HG03139 (cell line): ENCODE data around the gene CADPS.
A peak's percentile ranks its signal among the peaks of the same experiment; 100 is the strongest.

Source experiments
- ATAC-seq: cut with Tn5 transposase; IDR thresholded peaks from one replicate; pipeline ENCODE4 v1.9.1; 2021; ENCODE audit not compliant: unreplicated experiment

Gene CADPS

DNA sequence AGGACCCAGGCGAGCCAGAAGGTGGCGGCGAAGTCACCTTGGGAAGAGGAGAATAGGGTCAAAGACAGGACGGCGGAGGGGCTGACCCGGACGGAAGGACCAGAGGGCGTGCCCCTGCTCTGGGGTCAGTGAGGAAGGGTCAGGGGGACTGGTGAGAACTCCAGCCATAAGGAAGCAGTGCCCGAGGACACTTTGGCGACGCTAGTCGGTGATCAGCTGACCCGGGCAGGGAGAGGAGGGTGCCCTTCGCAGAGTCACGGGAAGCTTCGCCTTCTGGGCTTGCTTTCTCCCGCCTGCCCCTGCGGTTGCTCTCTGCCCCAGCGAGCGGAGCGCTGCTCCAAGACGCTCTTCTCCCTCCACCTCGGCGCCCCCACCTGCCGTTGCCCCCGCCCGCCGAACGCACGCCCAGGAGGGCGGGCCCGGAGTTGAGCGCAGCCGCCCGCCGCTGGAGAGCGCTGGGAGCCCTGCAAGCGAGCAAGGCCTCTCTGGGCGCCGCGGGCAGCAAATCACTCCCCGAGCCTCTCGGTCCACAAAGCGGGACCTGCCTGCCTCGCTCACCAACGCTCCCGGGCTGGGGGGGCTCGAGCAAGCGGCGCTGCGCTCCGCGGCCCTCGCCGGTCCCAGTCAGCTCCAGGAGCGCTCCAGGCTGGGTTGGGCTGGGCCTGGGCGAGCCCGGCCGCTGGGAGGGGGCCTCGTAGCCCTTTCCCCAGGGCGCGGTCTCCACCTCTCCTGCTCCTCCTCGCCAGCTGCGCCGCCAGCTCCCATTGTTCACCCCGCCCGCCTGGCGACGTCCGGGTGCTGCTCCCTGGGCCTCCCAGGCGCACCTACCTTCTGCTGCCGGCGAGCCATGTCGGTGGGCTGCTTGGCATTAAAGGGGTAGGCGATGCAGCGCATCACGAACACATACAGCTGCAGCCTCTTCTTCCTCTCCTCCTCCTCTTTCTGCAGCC is 1.2 kb downstream of the CADPS start:
- no peak for ATAC-seq

DNA sequence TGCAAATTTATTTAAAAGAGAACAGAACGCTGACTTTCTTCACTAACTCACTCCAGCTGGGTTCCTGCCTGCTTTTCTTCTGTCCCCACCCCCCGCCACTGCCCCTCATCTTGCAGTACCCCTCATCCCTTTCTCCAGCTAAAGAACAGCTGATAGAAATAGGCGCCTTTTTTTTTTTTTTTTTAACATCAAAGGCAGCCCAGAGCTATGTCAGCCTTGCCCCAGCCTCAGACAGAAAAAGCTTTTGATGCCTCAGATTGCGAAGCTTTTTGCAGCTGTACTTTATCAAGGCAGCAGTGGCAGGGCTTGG is 1.8 kb downstream of the CADPS start:
- ATAC-seq = no peak

DNA sequence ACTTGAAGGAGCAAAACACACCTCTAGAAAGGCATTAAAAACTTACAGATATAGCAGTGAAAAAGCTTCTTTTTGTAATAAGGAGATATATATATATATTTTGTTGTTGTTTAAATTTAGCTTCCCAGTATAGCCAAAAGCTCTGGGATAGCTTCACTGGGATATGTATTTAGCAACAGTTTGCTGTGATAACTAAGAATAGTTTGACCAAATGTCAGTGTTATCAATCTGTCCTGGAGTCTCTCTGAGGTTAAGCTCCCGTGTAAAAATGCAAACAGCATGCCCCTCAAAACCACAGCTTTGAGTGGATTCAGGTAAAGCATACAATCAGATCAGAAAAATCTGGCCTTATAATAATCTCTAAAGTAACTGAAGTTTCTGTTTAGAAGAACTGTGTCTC is 2.9 kb downstream of the CADPS start:
- no peak for ATAC-seq

DNA sequence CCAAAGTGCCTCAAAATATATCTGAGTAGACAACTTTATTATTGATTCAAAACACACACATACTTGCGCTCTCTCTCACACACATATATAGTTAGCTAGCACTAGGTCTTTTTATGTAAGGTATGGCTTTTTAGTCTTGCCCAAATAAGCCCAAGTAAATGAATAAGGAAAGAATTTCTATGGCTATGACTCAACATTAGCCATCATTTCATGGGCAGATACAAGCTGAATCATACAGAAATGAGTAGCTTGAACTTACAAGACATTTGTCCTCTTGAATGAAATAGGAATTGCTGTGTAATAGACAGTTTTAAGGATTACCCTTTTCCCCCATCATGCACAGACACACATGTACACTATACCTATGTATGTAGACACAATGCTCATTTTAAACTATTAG is 4.9 kb downstream of the CADPS start:
- ATAC-seq = no peak

DNA sequence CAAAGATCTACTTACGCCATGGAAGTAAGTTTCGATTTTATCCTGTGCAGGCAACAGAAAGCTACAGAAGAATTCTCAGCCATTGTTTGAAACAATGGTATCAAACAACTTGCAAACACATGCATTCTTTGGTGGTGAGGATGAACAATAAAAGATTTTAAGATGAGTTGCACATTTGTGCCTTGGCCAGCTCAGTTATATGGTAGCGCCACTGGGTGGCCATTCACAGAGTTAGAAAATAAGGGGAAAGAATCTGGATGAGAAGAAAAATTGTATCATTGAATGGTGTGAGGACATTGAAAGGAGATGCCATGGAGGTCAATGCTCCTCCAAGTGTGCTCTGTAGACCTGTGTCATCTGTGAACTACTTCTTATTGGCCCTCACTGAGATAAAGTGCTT is 11.6 kb downstream of the CADPS start:
- ATAC-seq = no peak

DNA sequence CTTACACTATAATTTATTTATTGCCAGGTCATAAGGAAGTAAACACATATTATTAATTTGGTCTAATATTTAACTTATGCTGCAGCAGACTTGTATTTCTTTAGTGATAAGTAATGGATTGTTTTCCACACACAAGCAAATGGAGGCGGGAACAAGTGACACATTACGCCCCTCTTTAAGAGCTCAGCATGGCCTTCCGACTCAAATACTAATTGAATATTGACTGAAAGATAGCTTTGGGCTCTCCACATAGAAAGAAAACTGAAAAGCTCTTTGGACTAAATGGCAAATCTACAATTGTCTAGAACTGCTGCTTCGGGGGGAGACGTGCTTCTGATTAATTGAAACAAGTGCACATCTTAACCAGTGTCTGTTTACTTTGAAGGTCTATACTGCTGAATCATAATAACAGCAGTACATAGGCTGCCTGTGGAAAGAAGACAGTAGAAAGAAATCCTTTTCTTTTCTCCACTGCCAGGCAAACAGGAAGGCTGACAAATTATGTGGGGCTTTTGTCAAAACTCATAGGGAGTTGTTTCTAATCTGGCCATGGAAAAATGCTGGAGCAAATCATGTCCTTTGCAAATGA is 15.9 kb downstream of the CADPS start:
- no peak for ATAC-seq

DNA sequence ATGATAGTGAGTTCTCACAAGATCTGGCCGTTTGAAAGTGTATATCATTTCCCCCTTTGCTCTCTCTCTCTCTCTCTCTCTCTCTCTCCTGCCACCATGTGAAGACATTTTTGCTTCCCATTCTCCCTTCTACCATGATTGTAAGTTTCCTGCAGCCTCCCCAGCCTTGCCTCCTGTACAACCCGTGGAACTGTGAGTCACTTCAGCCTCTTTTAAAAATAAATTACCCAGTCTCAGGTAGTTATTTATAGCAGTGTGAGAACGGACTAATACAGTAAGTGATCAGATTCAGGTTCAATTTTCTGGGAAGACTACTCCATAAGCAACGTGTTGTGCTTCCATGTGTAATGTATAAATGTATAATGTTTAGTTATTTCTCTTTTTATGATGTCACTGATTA is 29.2 kb downstream of the CADPS start:
- no peak for ATAC-seq

DNA sequence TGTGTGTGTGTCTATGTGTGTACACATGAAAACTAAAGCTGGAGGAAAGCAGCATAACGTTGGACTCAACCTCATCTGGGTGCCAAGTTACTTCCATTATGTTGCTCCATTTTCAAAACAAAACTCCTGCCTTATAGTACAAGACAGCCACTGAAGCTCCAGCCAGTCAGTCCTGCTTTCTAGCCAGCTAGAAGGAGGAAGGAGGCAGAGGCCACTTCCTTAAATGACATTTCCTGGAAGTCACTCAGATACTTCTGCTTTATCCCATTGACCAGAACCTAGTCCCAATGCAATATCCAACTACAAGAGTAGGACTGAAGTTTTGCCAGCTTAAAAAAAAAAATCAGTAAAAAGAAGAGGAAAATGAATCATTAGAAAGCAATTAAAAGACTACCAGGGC is 31.7 kb downstream of the CADPS start:
- no peak for ATAC-seq

DNA sequence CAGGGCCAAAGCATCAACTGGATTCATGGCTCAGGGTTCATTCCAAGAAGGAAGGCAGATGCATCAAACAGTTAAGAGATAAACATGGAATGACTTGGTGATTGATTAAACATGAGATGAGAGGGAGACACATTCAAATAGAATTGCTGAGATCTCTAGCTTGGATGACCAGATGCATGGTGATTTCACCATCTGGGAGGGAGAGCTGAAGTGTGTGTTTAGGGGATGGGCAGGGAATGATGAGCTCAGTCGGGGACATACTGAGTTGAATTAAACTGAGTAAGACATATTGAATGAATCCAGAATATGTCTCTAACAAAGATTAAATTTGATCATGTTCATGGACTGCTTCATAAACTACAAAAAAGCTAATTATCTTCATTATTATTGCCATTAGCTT is 35.5 kb downstream of the CADPS start:
- ATAC-seq = no peak

DNA sequence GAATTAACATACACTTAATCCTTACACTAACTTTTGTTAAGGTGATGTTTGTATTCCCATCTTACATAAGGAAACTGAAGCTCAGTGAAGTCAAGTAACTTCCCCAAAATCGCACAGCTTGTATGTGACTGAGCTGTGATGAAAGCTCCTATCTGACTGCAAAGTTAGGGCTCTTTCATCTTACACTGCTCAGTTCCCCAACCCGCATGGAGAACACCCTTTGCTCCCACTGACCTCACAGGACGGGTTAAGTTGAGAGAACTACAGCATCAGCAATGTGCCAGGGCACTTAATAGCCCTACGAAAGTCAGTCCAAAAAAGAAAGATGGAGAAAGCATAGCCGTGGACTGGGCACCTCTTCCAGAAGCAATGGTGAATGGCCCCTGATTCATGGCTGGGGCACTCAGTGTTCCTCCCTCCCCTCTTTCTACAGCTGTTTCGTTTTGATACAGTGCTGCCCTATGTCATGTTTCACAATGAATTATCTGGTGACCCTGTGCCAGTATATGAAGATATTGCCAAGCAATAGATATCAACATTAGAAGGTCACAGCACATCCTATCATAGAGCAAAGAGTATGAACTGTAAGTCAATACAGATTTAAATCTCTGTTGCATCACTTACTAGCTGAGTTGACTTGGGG is 38.0 kb downstream of the CADPS start:
- no peak for ATAC-seq

DNA sequence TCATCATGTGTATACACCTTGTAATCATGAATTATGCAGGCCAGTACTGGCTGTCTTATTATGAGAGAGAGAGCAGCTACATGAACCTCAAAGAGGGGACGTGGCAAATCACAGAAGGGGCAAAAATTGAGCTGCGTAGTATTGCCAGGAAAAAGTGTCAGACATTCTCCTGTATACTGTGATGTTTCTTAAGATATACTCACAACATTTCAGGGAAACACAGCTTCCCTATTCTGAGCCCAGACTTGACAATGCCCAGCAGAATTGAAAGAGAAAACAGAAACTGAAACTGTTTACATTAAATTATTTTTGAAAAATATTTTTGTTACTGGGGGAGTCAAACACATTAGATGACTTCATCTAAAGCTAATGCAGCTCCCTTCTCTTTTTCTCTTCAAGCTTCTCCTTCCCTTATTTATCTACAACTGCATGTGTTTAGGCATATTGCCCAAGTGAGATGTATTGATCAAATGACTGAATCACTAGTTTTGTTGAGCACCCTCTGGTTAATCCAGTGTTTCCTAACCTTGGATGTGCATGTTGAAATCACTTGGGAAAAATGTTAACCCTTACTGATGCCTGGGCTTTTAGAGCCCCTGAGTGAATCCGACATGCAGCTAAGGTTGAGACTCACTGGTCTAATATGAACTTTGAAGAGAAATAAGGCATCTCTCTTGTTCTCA is 39.5 kb downstream of the CADPS start:
- ATAC-seq = peak; percentile 74

DNA sequence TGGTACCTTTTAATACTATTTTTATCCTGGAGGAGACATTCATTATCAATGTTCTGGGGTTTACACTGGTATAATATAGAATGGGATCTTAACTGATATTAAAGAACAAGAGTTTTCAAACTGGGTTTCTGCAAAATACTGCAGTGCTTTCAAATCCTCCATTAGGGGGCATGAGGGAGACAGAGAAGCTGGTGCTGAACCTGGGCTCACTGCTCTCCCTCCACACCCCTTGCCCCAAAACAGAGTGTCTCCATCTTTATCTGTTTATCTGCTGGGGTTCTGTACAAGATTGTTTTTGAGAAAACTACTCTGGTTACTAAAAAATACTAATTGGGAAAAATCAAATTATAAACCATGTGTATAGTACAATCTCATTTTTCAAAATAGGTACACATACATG is 41.7 kb downstream of the CADPS start:
- no peak for ATAC-seq

DNA sequence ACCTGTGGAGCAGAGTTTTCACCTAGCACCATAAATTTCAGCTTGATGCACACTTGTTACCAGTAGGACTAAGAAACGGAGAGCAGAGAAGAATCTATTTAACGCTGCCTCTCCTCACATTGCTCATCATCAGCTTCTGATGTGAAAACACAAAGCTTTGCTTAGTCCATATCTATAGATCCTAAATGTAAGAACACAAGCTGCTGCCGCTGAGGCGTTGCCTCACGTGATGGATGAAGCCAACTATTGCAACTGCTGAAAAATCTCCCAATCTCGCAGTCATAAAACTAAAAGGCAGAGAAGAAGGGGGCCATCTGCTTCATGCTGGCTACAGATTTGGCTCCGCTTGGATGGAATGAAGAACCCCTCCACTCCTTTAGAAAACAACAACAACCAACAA is 42.7 kb downstream of the CADPS start:
- ATAC-seq = no peak

DNA sequence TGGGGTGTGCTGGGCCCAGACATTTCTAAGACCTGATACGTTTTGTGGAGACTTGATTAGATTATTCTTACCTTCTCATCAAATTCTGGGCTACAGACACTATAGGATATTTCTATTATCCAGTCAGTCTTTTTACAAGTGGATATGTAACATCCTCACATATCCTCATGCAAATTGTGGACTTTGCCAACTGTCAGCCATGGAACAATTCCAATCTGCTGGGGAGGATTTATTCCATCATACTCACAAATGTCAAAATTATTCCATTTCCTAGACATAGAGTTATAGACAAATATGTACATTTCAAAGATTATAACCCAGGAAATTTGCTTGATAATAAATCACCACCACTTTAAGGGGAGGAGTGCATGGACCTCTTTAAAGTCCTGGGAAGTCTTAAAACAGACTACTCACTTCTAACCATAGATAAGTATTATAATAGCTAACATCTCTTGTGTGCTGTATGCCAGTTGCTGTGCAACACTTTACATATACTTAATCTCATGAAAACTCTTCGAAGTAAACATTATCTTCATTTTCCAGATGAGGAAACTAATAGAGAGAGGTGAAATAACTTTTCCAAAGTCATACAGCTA is 44.4 kb downstream of the CADPS start:
- ATAC-seq = no peak

DNA sequence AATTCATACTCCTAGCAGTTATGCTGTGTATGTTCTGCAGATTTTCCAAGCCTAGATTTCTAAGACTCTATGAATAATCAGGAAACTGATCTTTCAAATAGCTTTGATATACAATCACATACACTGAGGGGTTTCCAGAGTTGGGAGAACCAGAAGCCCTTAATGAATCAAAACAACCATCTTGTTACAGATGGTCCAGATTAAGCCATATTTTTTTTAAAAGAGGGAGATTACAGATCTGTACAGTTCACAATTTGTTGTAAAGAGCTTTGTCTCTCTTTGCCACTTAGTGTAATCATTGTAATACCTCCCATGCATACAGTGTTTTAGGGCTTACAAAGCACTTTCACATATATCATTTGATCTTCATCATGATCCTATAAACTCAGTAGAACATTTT is 47.7 kb downstream of the CADPS start:
- no peak for ATAC-seq

DNA sequence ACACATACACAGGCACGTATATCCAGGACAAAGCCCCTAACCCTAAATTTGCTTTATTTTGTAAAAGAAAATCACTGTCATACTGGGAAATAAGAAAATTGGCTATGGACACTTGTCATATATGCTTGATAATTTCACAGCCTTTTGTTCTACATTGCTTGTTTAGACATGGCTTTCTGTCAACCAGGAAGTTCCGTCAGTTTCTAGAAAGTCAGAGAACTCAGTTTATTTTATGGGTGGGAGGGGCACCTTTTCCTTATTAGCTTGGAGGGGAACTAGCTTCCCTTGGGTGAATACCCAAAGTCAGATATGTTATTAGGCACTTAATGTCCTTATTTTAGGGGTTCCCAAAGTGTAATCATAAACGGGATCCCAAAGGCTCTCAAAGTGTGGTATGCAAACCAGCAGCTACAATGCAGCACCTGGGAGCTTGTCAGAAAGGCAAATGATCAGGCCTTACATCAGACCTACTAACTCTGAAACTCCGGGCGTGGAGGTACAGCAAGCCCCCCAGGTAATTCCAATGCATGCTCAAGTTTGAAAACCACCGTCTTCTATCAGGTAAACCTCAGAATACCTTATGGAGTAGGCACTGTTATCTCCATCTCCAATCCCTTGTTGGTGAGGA is 50.1 kb downstream of the CADPS start:
- ATAC-seq = no peak

DNA sequence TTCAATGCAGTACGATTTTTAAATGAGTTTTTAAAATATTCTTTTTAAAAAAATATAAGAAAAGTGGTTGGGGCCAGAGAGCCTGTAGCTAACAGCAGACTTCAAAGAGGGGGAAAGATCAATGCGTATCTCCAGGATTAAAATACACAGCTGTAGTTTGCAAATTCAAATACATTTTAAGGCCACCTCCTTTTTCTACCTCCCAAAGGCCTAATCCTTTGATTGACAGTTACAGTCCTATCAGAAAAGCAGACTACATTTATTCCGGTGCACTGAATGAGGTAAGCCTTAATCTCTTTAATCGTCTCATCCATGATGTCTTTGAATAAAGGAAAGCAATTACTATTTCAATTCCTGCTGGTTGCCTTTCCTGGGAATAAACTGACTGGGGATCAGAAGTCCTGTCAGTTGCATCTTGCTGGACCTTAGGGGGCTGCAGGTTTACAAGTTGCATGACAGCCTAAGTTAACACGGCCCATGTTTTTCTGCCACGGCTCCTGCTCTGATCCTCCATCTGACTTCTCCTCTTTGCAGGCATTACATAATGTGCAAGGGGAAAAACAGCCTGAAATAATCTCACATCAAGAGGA is 51.7 kb downstream of the CADPS start:
- ATAC-seq = no peak

DNA sequence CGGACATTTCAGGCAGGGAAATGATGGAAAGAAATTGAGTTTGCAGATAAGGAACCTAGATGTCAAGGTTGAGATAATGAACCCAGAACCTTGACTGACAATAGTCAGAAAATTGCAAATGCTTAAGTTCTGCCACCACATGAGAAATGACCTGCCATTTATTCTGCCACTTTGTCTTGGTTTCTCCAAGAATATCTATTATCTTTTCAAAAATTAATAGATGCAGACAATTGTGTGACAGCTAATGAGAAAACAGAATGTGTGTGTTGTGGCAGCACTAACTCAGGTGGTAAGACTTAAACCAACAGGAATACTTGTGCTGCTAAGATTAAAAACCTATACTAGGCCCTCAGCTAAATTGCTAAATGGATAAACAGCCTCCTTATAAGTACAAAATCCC is 52.3 kb downstream of the CADPS start:
- no peak for ATAC-seq

DNA sequence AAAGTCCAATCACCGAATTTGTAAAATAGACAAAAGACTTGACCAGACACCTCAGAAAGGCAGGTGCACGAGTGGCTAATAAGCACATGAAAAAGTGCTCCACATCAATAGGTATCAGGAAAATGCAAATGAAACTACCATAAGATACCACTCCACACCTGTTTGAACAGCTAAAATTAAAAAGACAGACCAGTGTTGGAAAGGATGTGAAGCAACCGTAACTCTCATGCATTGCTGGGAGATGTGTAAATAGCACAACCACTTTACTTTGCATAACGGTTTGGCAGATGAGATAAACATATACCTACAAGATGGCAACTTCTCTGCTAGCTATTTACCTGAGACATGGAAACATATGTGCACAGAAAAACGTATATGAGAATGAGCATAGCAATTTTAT is 56.9 kb downstream of the CADPS start:
- peak; percentile 86 for ATAC-seq

DNA sequence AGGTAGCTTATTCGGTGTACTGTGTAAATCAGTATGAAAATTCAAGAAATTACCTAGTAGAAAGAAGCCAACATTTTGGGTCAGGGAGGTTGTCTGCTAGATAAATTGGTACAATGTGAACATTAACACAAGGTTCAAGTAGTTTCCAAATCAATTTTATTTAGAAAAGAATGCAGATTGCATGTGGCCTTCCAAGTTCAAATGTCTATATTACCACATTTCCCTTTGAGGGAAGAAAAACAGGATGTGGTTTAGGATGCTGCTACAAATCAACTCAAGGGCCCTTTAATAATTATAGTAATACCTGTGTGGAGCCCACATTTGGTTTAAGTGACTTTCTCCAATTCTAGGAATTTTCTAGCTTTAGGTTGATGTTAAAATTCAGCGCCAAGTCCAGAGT is 57.5 kb downstream of the CADPS start:
- ATAC-seq = no peak

DNA sequence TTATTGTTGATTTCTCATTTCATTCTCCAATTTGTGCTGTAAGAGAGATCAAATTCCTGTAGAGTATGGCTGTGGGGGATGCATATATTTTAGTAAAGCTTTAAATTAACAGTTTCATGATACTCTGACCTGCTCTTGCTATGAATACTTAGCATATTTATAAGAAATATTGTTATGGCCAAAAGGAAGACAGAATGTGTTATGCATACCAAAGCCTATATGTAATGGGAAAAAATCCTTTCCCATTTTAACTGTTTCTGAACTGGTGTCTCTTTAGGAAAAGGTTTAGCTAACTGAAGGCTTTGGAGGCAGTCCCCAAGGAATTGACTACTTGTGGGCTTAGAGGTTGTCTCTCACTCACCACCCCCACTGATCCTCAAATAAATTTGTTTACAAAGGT is 59.2 kb downstream of the CADPS start:
- ATAC-seq = no peak
